ENCODE results near the gene PARVG.
"Not testable (repeated sequence)": the region's sequence is repeated elsewhere in the genome, so short reads cannot be mapped to it uniquely, and the experiment has no call there.

The PARVG gene

GRCh38 chr22:44217346-44217745 lies 36.6 kb downstream of the PARVG start:
- DNase-seq: no peak

DNA sequence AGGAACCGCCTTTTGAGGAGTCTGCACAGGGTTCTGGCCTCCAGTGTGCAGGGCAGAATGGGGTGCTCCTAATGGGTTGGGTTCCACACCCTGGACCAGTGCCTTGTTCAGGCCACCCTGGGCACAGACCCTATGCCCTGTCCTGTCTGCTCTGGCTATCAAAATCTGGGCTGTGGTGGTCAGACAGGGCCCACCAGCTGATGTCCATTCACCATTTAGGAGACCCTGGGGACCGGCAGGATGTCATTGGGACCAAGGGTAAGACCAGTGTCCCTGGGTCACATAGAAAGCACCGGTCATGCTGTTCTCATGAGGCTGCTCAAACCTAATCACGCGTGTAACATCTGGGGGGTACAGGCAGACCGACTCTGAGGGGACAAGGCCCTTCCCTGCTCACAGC lies 37.3 kb downstream of the PARVG start:
- no peak for DNase-seq

GRCh38 chr22:44219101-44219870 lies 38.6 kb downstream of the PARVG start:
- no peak for DNase-seq

GRCh38 chr22:44220727-44221680 lies 40.3 kb downstream of the PARVG start:
- DNase-seq: no peak

DNA sequence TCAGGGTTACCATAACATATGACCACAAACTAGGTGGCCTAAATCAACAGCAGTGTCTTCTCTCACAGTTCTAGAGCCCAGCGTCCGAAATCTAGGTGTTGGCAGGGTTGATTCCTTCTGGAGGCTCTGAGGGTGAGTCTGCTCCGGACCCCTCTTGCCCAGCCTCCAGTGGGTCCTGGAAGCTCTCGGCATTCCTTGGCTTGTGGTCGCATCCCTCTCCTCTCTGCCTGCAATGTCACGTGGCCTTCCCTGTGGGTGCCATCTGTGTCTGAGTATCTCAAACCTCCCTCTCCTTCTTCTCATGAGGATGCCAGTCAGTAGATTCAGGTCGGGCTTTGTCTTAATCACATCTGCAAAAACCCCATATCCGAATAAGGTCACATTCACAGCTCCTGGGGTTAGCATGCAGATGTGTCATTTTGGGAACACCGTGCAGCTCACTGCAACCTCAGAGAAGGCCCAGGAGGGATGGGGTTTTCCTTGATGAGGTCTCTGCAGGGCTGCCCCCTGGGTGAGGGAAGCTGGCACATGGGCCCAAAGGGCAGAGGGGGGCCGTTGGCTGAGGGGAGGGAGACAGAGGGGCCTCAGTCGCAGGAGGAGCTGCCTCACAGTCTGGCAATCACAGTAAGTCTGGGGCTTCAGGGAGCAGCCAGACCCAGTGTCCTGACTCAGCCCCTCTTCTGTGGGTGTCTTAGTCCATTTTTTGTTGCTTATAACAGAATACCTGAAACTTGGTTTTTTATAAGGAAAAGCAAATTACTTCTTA lies 41.2 kb downstream of the PARVG start:
- no peak for DNase-seq

- no peak for DNase-seq
Observed at GRCh38 chr22:44224166-44224565, 43.4 kb downstream of the PARVG start.

GRCh38 chr22:44225091-44225689 lies 44.5 kb downstream of the PARVG start:
- no peak for DNase-seq

- no peak for DNase-seq
Observed at GRCh38 chr22:44225812-44226211, 45.1 kb downstream of the PARVG start.

DNA sequence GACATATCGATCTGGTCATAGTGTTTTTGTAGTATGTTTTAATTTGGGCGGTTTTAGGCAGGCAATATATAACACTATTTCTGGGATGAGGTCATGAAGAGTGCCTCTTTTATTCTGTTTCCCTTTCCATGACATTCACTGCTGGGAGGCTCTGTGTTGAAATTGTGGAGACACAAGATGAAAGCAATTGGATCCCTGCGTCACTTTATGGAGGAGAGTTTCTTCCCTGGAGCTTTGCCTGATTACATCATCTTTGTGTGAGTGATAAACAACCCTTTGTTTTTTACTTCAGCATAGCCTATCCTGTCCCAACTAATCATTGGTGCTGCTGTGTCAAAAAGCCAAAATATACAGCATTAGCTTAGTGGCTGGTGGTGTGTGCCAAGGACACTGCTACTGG lies 48.6 kb downstream of the PARVG start:
- no peak for DNase-seq

GRCh38 chr22:44229809-44230208 lies 49.1 kb downstream of the PARVG start:
- DNase-seq: no peak

DNA sequence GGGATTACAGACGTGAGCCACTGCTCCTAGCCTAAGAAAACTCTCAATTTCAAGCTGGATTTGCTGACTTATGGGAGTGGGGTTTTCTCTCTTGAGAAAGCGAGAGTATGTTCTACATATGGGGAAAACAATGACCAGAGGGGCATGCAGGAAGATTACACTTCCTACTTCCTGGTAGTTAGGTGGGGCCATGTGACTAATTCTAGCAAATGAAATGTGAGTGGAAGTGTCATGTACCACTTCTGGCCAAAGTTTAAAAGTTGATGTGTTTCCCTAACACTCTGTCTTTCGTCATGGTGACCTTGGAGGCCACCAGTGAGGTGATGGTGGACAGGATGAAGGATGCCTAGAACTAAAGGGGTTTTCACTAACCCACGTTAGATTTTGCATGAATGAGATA lies 50.5 kb downstream of the PARVG start:
- no peak for DNase-seq

DNA sequence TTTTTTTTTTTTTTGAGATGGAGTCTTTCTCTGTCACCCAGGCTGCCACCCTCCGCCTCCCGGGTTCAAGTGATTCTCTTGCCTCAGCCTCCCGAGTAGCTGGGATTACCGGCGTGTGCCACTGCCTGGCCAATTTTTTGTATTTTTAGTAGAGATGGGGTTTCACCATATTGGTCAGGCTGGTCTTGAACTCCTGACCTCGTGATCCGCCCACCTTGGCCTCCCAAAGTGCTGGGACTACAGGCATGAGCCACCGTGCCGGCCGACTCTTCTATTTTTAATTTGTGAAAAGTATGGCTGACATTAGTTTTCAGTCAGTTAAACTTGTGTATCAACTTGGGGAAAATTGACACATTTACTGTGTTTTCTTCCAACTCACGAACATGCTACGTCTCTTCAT lies 53.6 kb downstream of the PARVG start:
- DNase-seq: not testable (repeated sequence)

DNA sequence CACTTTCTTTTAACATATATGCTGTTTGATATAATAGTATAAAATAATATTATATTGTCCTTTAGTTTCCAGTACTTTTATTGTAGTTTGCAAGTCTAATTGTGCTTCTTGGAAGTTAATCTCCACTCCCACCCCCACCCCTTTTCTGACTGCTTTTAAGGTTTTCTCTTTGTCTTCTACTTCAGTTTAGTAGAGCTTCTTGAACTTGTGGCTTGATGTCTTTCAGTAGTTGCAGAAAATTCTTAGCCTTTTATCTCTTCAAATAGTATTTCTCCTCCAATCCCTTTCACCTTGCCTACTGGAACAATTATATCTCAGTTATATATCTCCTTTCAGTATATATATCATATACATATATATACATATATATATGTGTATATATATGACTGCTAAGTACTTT lies 56.6 kb downstream of the PARVG start:
- no peak for DNase-seq

- DNase-seq: not testable (repeated sequence)
Observed at GRCh38 chr22:44241121-44241520, 60.4 kb downstream of the PARVG start.

- no peak for DNase-seq
Observed at GRCh38 chr22:44242946-44243724, 62.4 kb downstream of the PARVG start.

DNA sequence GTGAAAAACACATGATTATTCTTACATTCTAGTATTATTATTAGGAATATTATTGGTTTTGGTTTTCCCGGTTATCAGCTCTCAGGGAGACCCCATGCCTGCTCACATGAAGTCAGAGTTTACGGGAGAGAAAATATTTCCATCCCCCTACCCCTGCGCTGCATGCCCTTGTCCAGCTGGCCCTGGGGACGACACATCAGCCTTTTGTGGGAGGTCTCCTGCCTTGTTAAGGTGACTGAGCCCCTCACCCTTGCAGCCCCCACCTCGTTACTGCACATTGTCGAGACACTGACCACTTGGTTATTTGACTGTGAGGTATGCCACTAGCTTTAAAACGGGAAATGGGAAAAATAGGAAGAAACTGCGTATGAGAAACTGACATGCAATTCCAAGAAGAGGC lies 63.0 kb downstream of the PARVG start:
- no peak for DNase-seq

- no peak for DNase-seq
Observed at GRCh38 chr22:44244265-44244822, 63.6 kb downstream of the PARVG start.

- no peak for DNase-seq
Observed at GRCh38 chr22:44245438-44245837, 64.7 kb downstream of the PARVG start.

GRCh38 chr22:44245867-44246266 lies 65.1 kb downstream of the PARVG start:
- no peak for DNase-seq

DNA sequence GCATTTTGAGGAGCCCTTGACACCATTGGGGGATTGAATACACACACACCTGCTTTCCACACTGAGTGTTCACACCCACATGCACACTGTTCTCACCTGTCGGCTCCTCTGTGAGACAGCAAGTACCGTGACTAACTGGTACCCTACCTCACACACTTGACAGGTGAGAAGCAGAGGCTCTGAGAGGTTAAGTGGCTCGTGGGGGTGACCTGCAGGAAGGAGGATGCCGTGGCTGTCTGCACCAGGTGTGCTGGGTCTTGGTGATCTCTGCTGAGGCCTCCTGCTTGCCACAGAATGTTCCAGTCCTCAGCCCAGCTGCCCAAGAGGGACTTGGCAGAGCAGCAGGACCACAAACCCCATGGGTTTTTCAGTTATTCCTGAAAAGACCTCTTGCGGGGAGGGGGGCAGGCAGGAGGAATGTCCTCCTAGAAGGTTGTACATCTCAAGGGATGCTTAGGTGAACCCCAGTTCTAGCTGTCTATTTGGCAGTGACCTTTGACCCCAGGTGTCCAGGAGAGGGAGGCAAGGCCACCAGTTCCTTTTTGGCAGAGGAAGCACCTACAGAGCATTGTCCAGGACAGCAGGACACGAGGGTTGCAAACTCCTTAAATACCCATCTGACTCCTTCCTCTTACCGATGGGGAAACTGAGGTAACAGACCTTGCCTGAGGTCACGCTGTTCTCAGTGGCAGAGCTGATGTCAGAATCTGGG lies 66.0 kb downstream of the PARVG start:
- no peak for DNase-seq

- DNase-seq: no peak
Observed at GRCh38 chr22:44247346-44247745, 66.6 kb downstream of the PARVG start.

Measured in right hindlimb (tissue), 1 donor.